22Rv1 (cell line): ENCODE results near the gene CALML4.

ENCODE experiments used
- H3K27ac ChIP-seq: fragments of 450-650 bp; 2 replicates; pipeline ENCODE4 v1.5.1; 2017
- ZFX ChIP-seq: fragments of 450-650 bp; IDR thresholded peaks from 2 replicates; pipeline ENCODE4 v1.6.1; 2017; ENCODE audit warnings: antibody characterized with exemption, borderline replicate concordance
- TF ChIP-seq, protein P1 (sequence below): fragments of 450-650 bp; IDR thresholded peaks from 2 replicates; pipeline ENCODE4 v1.5.1; 2017; ENCODE audit warnings: mild to moderate bottlenecking

Gene CALML4

GRCh38 chr15:68145706-68146105 lies 59.4 kb downstream of the CALML4 start:
- H3K27ac ChIP-seq, result no peak overlapping the region
- no peak for TF ChIP-seq ZFX
- TF ChIP-seq, protein P1, sequence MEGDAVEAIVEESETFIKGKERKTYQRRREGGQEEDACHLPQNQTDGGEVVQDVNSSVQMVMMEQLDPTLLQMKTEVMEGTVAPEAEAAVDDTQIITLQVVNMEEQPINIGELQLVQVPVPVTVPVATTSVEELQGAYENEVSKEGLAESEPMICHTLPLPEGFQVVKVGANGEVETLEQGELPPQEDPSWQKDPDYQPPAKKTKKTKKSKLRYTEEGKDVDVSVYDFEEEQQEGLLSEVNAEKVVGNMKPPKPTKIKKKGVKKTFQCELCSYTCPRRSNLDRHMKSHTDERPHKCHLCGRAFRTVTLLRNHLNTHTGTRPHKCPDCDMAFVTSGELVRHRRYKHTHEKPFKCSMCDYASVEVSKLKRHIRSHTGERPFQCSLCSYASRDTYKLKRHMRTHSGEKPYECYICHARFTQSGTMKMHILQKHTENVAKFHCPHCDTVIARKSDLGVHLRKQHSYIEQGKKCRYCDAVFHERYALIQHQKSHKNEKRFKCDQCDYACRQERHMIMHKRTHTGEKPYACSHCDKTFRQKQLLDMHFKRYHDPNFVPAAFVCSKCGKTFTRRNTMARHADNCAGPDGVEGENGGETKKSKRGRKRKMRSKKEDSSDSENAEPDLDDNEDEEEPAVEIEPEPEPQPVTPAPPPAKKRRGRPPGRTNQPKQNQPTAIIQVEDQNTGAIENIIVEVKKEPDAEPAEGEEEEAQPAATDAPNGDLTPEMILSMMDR, result no peak

DNA sequence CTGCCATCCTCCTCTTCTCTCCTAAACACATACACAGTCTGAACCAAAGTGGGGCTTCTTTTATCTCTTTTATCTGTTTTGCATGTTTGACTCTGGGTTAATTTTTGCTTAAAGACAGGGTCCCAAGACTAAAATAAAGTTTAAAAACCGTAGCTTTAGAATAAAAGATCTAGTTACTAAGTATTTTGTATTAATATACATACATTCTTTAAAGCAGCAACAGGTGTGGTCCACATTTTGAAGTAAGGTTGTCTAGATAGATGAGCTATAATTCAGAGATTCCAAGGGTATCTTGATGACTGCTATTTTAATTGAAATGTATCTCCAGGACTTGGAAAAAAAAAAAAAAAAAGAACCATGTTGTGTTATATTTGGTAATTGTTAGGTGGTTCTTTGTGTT lies 61.3 kb downstream of the CALML4 start:
- TF ChIP-seq, protein P1, result no peak
- TF ChIP-seq ZFX, result no peak
- no peak overlapping the region for H3K27ac ChIP-seq

GRCh38 chr15:68143129-68143528 lies 62.0 kb downstream of the CALML4 start:
- H3K27ac ChIP-seq, result no peak overlapping the region
- TF ChIP-seq, protein P1, result no peak
- TF ChIP-seq ZFX, result no peak
